IPS-18c (cell line): ENCODE data around the gene GRID1.
"Not testable (repeated sequence)": the region's sequence is repeated elsewhere in the genome, so short reads cannot be mapped to it uniquely, and the experiment has no call there.

Experiments used
- H3K4me3 ChIP-seq: 2 replicates; pipeline ENCODE4 v1.7.0; 2013; ENCODE audit warnings: low read depth, mild to moderate bottlenecking, low read length, moderate library complexity; ENCODE audit not compliant: insufficient read depth
- H3K9me3 ChIP-seq: one replicate; pipeline ENCODE4 v1.6.1; 2013; ENCODE audit warnings: mild to moderate bottlenecking, low read length, moderate library complexity; ENCODE audit not compliant: control insufficient read depth, insufficient read depth

The GRID1 gene

GRCh38 chr10:86087716-86088115 is 278.9 kb downstream of the GRID1 start:
- H3K4me3 ChIP-seq, result no peak overlapping the region
- H3K9me3 ChIP-seq, result no peaks in the 10 kb centered on the region

GRCh38 chr10:86086418-86086817 is 280.2 kb downstream of the GRID1 start:
- no peak overlapping the region for H3K4me3 ChIP-seq
- no peaks in the 10 kb centered on the region for H3K9me3 ChIP-seq

GRCh38 chr10:86085686-86086085 is 280.9 kb downstream of the GRID1 start:
- Histone ChIP-seq H3K9me3 (peaks cover under 1% of the 10 kb centered on the region), H3K4me3 (no peak overlapping the region)

- Histone ChIP-seq H3K4me3 (no peak overlapping the region), H3K9me3 (peaks cover 3% of the 10 kb centered on the region)
These were observed 281.5 kb downstream of the GRID1 start for GRCh38 chr10:86085136-86085535.

- Histone ChIP-seq H3K9me3 (peaks cover 3% of the 10 kb centered on the region), H3K4me3 (no peak overlapping the region)
These were observed 282.0 kb downstream of the GRID1 start for GRCh38 chr10:86084585-86084984.

GRCh38 chr10:86083664-86084175 is 282.9 kb downstream of the GRID1 start:
- H3K4me3 ChIP-seq, result no peak overlapping the region
- peaks cover 3% of the 10 kb centered on the region for H3K9me3 ChIP-seq

GRCh38 chr10:86083206-86083605 is 283.4 kb downstream of the GRID1 start:
- H3K4me3 ChIP-seq, result no peak overlapping the region; the same call in 1 of the 2 replicates
- peaks cover 3% of the 10 kb centered on the region for H3K9me3 ChIP-seq

GRCh38 chr10:86082556-86082955 is 284.0 kb downstream of the GRID1 start:
- H3K9me3 ChIP-seq, result peaks cover 3% of the 10 kb centered on the region

GRCh38 chr10:86079088-86079487 is 287.5 kb downstream of the GRID1 start:
- Histone ChIP-seq H3K4me3 (no peak overlapping the region), H3K9me3 (peaks cover 3% of the 10 kb centered on the region)

More at GRCh38 chr10:86082556-86082955, 284.0 kb downstream of the GRID1 start:
- no peak overlapping the region for H3K4me3 ChIP-seq

GRCh38 chr10:86078639-86079035 is 288.0 kb downstream of the GRID1 start:
- Histone ChIP-seq H3K4me3 (no peak overlapping the region), H3K9me3 (peaks cover 3% of the 10 kb centered on the region)

- peaks cover 3% of the 10 kb centered on the region for H3K9me3 ChIP-seq
These were observed 288.5 kb downstream of the GRID1 start for GRCh38 chr10:86077871-86078638.

GRCh38 chr10:86077271-86077670 is 289.3 kb downstream of the GRID1 start:
- Histone ChIP-seq H3K9me3 (peaks cover 3% of the 10 kb centered on the region), H3K4me3 (no peak overlapping the region)

More at GRCh38 chr10:86077871-86078638, 288.5 kb downstream of the GRID1 start:
- no peak overlapping the region for H3K4me3 ChIP-seq

- H3K9me3 ChIP-seq, H3K4me3 ChIP-seq: not testable (repeated sequence)
These were observed 290.1 kb downstream of the GRID1 start for GRCh38 chr10:86076497-86076896.

GRCh38 chr10:86075512-86075911 is 291.1 kb downstream of the GRID1 start:
- H3K9me3 ChIP-seq, result peaks cover under 1% of the 10 kb centered on the region
- no peak overlapping the region for H3K4me3 ChIP-seq

- H3K9me3 ChIP-seq, result no peaks in the 10 kb centered on the region
- H3K4me3 ChIP-seq, result no peak overlapping the region
These were observed 292.3 kb downstream of the GRID1 start for GRCh38 chr10:86074294-86074693.

- no peaks in the 10 kb centered on the region for H3K9me3 ChIP-seq
- H3K4me3 ChIP-seq, result no peak overlapping the region
These were observed 293.2 kb downstream of the GRID1 start for GRCh38 chr10:86073199-86073977.

GRCh38 chr10:86072413-86072812 is 294.2 kb downstream of the GRID1 start:
- Histone ChIP-seq H3K4me3 (no peak overlapping the region), H3K9me3 (no peaks in the 10 kb centered on the region)

- Histone ChIP-seq H3K4me3 (no peak overlapping the region), H3K9me3 (no peaks in the 10 kb centered on the region)
These were observed 294.8 kb downstream of the GRID1 start for GRCh38 chr10:86071758-86072157.
